GOT3 (cell line): ENCODE data around the gene TNRC6B.
"Not testable (repeated sequence)": the region's sequence is repeated elsewhere in the genome, so short reads cannot be mapped to it uniquely, and the experiment has no call there.

ENCODE experiments used
- DNase-seq: peaks from one replicate; lab custom pipeline; 2025; ENCODE audit warnings: mixed read lengths; lab: John Stamatoyannopoulos, UW

TNRC6B gene

GRCh38 chr22:40212121-40212520, 34.4 kb downstream of the TNRC6B start:
- no peak for DNase-seq

GRCh38 chr22:40213478-40213877, 35.8 kb downstream of the TNRC6B start:
- no peak for DNase-seq

GRCh38 chr22:40215266-40215665, 37.5 kb downstream of the TNRC6B start:
- DNase-seq: no peak

- DNase-seq: no peak
These were observed 38.5 kb downstream of the TNRC6B start for GRCh38 chr22:40216041-40216756.

GRCh38 chr22:40218152-40218551, 40.4 kb downstream of the TNRC6B start:
- no peak for DNase-seq

GRCh38 chr22:40218723-40219294, 41.1 kb downstream of the TNRC6B start:
- no peak for DNase-seq

GRCh38 chr22:40220316-40221054, 42.8 kb downstream of the TNRC6B start:
- no peak for DNase-seq

GRCh38 chr22:40221055-40221414, 43.3 kb downstream of the TNRC6B start:
- DNase-seq: no peak

GRCh38 chr22:40222979-40223378, 45.3 kb downstream of the TNRC6B start:
- not testable (repeated sequence) for DNase-seq

- DNase-seq: no peak
These were observed 47.0 kb downstream of the TNRC6B start for GRCh38 chr22:40224702-40225101.

- no peak for DNase-seq
These were observed 48.9 kb downstream of the TNRC6B start for GRCh38 chr22:40226620-40227019.

- no peak for DNase-seq
These were observed 54.0 kb downstream of the TNRC6B start for GRCh38 chr22:40231618-40232313.

- DNase-seq: no peak
These were observed 54.9 kb downstream of the TNRC6B start for GRCh38 chr22:40232624-40233023.

- no peak for DNase-seq
These were observed 56.2 kb downstream of the TNRC6B start for GRCh38 chr22:40233886-40234285.

GRCh38 chr22:40234658-40235057, 56.9 kb downstream of the TNRC6B start:
- DNase-seq: no peak

- DNase-seq: no peak
These were observed 57.6 kb downstream of the TNRC6B start for GRCh38 chr22:40235308-40235707.

- no peak for DNase-seq
These were observed 58.5 kb downstream of the TNRC6B start for GRCh38 chr22:40236131-40236665.

GRCh38 chr22:40237241-40237640, 59.5 kb downstream of the TNRC6B start:
- no peak for DNase-seq

- DNase-seq: no peak
These were observed 60.2 kb downstream of the TNRC6B start for GRCh38 chr22:40237788-40238424.

- DNase-seq: no peak
These were observed 61.0 kb downstream of the TNRC6B start for GRCh38 chr22:40238425-40239344.

- DNase-seq: no peak
These were observed 61.6 kb downstream of the TNRC6B start for GRCh38 chr22:40239345-40239683.
